Occipital lobe (tissue), 2 donors: ENCODE results near the gene CDK2AP2. TPM values are rescaled to one million over a fixed set of nuclear protein-coding genes. Genes with fewer than 3 reads are reported as not detected.

ENCODE experiments used
- DNase-seq: peaks from one replicate; lab custom pipeline; 2025; lab: John Stamatoyannopoulos, UW
- total RNA-seq: library from RNA; depleted of rRNA; stranded (reverse); fragments of >200 nt; gene quantifications from one replicate; pipeline ENCODE4 v1.2.3, GENCODE V29; 2014

The CDK2AP2 gene
- total RNA-seq, 1 donor from 2014 or later, result 4.7 TPM

- DNase-seq, result no peak
Observed at GRCh38 chr11:67503119-67504004, 4.6 kb downstream of the CDK2AP2 start.

- DNase-seq, result no peak
Observed at GRCh38 chr11:67502328-67502979, 5.5 kb downstream of the CDK2AP2 start.

- DNase-seq, result no peak
Observed at GRCh38 chr11:67501854-67502253, 6.1 kb downstream of the CDK2AP2 start.

GRCh38 chr11:67500831-67501715 lies 6.9 kb downstream of the CDK2AP2 start:
- no peak for DNase-seq

GRCh38 chr11:67500484-67500821 lies 7.5 kb downstream of the CDK2AP2 start:
- no peak for DNase-seq

GRCh38 chr11:67499808-67500483 lies 8.0 kb downstream of the CDK2AP2 start:
- no peak for DNase-seq

GRCh38 chr11:67498544-67498972 lies 9.4 kb downstream of the CDK2AP2 start:
- DNase-seq, result no peak

GRCh38 chr11:67497656-67498291 lies 10.2 kb downstream of the CDK2AP2 start:
- no peak for DNase-seq

GRCh38 chr11:67496113-67496512 lies 11.8 kb downstream of the CDK2AP2 start:
- DNase-seq, result no peak

- DNase-seq, result no peak
Observed at GRCh38 chr11:67495234-67496005, 12.5 kb downstream of the CDK2AP2 start.

- DNase-seq, result no peak
Observed at GRCh38 chr11:67494371-67495233, 13.4 kb downstream of the CDK2AP2 start.

- no peak for DNase-seq
Observed at GRCh38 chr11:67493548-67494370, 14.2 kb downstream of the CDK2AP2 start.

GRCh38 chr11:67492801-67493547 lies 15.0 kb downstream of the CDK2AP2 start:
- no peak for DNase-seq

GRCh38 chr11:67492069-67492727 lies 15.8 kb downstream of the CDK2AP2 start:
- DNase-seq, result no peak

GRCh38 chr11:67491276-67492068 lies 16.5 kb downstream of the CDK2AP2 start:
- no peak for DNase-seq

GRCh38 chr11:67490727-67491065 lies 17.3 kb downstream of the CDK2AP2 start:
- DNase-seq, result no peak
